ENCODE results near the gene CCDC60.

DNA sequence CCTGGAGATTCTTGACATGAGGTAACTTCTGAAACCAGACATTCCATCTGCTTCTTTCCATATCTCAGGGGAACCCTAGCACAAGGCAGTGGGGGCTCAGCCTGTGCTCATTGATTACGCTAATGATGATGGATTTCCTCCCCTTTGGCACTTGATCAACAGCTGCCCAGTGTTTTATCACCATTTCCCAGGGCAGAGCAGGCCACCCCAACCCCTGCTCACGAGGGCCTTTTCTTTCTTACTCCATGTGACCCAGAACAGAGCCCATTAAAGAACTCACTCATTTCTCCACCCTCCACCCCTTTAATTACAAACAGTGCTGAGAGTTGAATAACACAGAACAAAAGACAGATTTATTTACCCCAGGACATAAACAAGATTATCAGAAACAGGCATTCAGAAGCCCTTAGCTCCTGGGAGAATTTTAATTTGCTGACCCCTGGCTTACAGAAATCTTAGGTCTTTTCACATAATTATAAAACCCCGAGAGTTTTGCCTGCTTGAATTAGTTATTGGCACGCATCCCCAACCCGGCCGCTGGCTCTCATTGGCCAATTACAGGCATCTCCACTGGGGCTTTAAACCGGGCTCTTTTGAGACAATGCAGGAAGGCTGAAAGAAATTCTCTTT, 32.0 kb upstream of the CCDC60 start:
- TF ChIP-seq POLR2A (IDR thresholded peaks at IDR 0.05; ENCODE audit: low read depth, low read length): no peak
- no peak for TF ChIP-seq SPI1 (IDR thresholded peaks at IDR 0.05; ENCODE audit: low read depth, low read length)
- no peak for TF ChIP-seq POLR2AphosphoS5 (IDR thresholded peaks at IDR 0.05; ENCODE audit: low read depth, low read length)
- TF ChIP-seq PAX5 (IDR thresholded peaks at IDR 0.05; ENCODE audit: insufficient read depth, low read length, severe bottlenecking): no peak

Measured in GM12891 (cell line).